IPS DF 19.7 (cell line): ENCODE measurements around the gene MCU.
"Not testable (repeated sequence)": the region's sequence is repeated elsewhere in the genome, so short reads cannot be mapped to it uniquely, and the experiment has no call there.

Experiments
- DNase-seq: peaks from one replicate; pipeline ENCODE4 v3.0.0-alpha.2; 2013; ENCODE audit warnings: low read depth, low spot score

Gene MCU

DNA sequence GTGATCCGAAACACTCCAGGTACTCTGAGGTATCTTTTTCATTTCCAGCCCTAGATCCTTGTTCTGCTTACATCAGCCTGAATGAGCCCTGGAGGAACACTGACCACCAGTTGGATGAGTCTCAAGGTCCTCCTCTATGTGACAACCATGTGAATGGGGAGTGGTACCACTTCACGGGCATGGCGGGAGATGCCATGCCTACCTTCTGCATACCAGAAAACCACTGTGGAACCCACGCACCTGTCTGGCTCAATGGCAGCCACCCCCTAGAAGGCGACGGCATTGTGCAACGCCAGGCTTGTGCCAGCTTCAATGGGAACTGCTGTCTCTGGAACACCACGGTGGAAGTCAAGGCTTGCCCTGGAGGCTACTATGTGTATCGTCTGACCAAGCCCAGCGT lies 206.7 kb downstream of the MCU start:
- no peak for DNase-seq

- DNase-seq, result no peak
Measured at GRCh38 chr10:72899545-72899944, 207.6 kb downstream of the MCU start.

DNA sequence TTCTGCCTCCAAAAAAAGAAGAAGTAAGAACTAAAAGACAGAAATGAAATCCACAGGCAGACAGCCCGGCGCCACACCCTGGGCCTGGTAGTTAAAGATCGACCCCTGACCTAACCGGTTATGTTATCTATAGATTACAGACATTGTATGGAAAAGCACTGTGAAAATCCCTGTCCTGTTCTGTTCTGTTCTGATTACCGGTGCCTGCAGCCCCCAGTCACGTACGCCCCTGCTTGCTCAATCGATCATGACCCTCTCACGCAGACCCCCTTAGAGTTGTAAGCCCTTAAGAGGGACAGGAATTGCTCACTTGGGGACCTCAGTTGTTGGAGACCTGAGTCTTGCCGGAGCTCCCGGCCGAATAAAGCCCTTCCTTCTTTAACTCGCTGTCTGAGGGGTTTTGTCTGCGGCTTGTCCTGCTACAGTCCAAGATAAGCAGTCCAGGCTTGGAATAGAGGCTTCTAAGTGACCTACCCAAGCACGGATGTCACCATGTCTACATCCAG lies 212.1 kb downstream of the MCU start:
- DNase-seq, result not testable (repeated sequence)

DNA sequence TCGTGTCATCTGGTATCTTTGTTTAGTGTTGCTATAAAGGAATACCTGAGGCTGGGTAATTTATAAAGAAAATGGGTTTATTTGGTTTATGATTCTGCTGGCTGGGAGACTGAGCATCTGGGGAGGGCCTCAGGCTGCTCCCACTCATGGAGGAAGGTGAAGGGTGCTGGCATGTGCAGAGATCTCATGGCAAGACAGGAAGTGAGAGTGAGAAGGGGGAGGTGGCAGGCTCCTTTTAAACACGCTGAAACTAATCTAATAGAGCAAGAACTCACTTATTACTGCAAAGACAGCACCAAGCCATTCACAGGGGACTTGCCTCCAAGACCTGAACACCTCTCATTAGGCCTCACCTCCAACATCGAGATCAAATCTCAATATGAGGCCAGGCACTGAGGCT lies 212.9 kb downstream of the MCU start:
- no peak for DNase-seq

DNA sequence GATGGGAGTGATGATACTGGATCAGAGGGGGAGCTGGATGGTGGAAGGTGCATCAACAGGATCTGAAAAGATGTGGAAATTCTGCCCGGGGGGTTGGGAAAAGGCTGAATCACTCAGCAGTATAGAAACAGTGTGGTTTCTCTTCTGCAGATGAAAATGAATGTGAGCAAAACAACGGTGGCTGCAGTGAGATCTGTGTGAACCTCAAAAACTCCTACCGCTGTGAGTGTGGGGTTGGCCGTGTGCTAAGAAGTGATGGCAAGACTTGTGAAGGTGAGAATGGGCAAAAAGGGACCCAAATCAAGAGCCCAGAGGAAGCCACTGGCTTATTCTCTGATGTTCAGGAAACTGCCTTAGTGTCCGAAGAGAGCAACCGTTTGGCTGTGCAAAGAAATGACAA lies 214.5 kb downstream of the MCU start:
- DNase-seq, result no peak

DNA sequence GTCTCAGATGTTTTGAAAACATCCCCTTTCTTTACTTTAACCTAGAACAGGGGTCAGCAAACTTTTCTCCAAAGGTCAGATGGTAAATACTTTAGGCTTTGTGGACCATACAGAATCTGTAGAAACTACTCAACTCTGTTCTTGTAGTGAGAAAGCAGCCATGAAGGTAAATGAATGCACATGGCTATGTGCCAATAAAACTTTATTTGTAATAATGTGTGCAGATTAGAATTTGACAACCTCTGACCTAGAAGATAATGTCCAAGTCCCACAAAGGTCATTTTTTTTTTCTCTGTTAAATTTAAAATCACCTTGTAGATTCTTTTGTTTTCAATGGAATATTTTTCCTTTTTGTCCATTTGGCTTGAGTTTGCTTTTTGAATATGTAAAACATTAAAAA lies 218.8 kb downstream of the MCU start:
- DNase-seq, result no peak

DNA sequence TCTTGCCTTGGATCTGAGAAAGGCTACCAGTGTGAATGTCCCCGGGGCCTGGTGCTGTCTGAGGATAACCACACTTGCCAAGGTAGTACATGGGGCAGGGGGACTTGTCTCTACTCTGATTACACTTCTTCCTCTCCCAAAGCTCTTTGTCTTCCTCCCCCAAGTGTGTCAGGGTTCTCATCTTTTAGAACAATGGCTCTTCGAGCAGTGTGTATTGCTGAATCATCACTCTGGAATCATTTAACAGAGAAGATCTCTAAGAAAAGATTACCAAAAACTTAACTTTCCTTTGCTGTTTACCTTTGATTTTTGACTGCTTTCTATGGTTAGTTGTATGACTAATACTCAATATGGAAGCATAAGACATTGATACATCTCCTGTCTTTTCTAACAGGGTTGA lies 219.8 kb downstream of the MCU start:
- no peak for DNase-seq

DNA sequence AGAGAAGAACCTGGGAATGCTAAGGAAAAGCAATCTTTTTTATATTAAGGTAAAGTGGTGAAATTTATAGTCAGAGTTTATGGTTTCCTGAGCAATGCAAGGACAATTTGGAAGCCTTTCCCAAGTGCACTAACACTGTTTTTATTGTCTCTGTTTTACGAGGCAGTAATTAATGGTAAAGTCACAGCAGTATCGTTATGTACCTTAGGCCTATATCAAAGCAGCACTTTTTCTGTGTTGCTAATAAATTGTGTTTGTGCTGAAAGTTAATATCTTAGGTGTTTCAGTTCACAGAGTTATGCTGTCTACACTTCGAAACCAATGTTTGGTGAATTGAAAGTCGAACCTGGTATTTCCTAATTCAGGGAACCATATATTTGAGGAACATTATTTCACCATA lies 220.8 kb downstream of the MCU start:
- DNase-seq, result no peak

DNA sequence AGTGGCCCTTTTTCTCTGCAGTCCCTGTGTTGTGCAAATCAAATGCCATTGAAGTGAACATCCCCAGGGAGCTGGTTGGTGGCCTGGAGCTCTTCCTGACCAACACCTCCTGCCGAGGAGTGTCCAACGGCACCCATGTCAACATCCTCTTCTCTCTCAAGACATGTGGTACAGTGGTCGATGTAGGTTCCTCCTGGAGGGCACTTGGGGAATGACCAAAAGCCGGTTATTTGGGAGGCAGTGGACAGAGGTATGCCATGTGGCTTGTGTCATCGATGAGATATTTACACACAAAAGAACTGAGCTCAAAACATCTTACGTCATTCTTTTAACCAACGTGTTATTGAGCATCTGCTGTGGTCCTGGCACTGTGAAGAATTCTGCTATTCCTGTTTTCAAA lies 221.3 kb downstream of the MCU start:
- no peak for DNase-seq

- DNase-seq, result not testable (repeated sequence)
Measured at GRCh38 chr10:72917201-72917600, 225.3 kb downstream of the MCU start.

DNA sequence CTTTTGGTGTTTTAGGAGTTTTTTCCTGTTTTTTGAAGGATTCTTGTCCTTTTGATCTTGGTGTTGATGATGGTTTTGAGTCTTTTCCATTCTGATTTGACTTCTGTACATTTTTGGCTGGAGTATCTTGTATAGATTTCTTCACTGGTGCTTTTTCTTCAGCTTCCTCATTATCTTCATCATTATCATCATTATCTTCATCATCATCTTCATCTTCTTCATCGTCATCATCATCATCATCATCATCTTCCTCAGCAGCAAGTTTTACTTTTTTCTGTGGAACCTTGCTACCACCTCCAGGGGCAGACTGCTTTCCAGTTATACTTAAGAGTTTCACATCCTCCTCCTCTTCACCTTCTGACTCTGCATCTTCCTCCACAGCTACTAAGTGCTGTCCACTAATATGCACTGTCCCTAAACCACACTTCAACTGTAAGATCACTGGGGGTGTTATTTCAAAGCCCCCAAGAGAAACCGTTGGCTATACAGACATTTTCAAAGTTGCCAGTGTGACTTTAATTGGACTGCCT lies 225.9 kb downstream of the MCU start:
- DNase-seq, result not testable (repeated sequence)

GRCh38 chr10:72918352-72918751 lies 226.4 kb downstream of the MCU start:
- no peak for DNase-seq

DNA sequence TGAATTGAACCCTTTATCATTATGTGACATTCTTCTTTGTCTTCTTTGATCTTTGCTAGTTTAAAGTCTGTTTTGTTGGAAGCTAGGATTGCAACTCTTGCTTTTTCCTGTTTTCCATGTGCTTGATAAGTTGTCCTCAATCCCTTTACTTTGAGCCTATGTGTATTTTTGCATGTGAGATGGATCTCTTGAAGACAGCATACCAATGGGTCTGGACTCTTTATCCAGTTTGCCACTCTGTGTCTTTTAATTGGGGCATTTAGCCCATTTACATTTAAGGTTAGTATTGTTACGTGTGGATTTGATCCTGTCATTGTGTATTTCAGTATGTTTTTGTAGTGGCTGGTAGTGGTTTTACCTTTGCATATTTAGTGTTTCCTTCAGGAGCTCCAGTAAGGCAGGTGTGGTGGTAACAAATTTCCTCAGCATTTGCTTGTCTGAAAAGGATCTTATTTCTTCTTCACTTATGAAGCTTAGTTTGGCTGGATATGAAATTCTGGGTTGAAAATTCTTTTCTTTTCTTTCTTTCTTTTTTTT lies 229.3 kb downstream of the MCU start:
- not testable (repeated sequence) for DNase-seq

GRCh38 chr10:72924351-72924750 lies 232.4 kb downstream of the MCU start:
- DNase-seq, result no peak

DNA sequence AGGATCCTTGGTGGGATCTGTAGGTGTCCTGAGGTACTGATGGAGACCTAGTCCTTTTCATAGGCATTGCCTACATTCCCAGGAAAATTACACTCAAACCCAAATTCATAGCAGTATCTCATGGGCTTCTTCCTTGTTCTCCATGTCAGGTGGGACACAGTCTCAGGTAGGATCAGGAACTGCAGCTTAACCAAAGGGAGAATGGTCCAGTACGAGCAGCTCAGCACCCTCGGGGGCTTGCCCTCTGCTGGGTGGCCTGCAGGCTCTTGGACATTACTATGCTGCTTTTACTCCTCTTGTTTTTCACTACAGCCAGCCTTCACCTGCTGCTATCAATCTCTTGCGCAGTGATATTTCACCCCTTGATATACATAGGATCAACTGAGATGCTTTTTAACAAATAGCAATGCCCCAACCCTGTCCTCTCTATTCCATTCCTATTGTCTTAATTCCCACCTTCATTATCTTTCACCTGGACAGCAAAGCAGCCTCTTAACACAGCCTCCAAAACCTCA lies 234.1 kb downstream of the MCU start:
- no peak for DNase-seq

- DNase-seq, result no peak
Measured at GRCh38 chr10:72927485-72927884, 235.5 kb downstream of the MCU start.

- DNase-seq, result no peak
Measured at GRCh38 chr10:72928798-72929197, 236.9 kb downstream of the MCU start.

DNA sequence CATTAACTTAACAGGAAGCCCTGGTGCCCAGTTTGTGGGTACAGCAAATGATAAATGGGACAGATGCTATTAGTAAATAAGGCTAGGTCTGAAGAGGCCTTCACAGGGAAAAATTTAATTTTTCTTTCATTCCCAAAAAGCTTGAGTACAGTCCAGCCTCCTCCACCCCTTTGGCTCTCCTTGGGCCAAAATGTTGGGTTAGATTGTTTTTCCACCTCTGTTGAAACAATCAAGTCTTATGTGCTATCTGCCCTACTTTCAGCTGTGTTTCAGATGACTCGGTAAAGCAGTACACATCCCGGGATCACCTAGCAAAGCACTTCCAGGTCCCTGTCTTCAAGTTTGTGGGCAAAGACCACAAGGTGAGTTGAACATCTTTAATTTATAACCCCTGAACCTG lies 238.3 kb downstream of the MCU start:
- DNase-seq, result no peak

DNA sequence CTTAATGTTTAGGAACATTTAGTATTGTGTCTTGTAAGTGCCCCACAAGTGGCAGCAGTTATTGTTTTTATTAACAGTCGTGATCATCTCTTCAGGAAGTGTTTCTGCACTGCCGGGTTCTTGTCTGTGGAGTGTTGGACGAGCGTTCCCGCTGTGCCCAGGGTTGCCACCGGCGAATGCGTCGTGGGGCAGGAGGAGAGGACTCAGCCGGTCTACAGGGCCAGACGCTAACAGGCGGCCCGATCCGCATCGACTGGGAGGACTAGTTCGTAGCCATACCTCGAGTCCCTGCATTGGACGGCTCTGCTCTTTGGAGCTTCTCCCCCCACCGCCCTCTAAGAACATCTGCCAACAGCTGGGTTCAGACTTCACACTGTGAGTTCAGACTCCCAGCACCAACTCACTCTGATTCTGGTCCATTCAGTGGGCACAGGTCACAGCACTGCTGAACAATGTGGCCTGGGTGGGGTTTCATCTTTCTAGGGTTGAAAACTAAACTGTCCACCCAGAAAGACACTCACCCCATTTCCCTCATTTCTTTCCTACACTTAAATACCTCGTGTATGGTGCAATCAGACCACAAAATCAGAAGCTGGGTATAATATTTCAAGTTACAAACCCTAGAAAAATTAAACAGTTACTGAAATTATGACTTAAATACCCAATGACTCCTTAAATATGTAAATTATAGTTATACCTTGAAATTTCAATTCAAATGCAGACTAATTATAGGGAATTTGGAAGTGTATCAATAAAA lies 240.5 kb downstream of the MCU start:
- no peak for DNase-seq

DNA sequence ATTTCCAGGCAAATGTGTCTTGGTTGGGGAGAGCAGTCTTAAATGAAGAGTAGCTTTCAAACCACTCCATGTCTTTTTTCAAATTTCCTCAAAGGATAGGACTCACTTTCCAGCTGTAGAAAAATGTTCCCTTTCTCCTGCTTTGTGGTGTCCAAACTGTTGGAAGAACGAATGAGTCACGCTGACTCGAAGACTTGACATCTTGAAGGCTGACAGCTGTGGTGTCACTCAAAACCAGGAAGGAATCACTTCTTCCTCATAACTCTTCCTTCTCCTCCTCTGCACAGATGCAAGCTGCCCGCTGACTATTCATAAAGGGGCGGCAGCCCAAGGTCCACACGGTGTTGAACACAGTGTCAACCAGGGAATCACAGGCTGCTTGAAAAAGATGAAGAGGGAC lies 243.4 kb downstream of the MCU start:
- DNase-seq, result no peak
